IPS-18c (cell line): ENCODE data around the gene RNASE13.

Experiments
- H3K4me3 ChIP-seq: 2 replicates; pipeline ENCODE4 v1.7.0; 2013; ENCODE audit warnings: low read depth, mild to moderate bottlenecking, low read length, moderate library complexity; ENCODE audit not compliant: insufficient read depth
- H3K9me3 ChIP-seq: one replicate; pipeline ENCODE4 v1.6.1; 2013; ENCODE audit warnings: mild to moderate bottlenecking, low read length, moderate library complexity; ENCODE audit not compliant: control insufficient read depth, insufficient read depth

RNASE13 gene

DNA sequence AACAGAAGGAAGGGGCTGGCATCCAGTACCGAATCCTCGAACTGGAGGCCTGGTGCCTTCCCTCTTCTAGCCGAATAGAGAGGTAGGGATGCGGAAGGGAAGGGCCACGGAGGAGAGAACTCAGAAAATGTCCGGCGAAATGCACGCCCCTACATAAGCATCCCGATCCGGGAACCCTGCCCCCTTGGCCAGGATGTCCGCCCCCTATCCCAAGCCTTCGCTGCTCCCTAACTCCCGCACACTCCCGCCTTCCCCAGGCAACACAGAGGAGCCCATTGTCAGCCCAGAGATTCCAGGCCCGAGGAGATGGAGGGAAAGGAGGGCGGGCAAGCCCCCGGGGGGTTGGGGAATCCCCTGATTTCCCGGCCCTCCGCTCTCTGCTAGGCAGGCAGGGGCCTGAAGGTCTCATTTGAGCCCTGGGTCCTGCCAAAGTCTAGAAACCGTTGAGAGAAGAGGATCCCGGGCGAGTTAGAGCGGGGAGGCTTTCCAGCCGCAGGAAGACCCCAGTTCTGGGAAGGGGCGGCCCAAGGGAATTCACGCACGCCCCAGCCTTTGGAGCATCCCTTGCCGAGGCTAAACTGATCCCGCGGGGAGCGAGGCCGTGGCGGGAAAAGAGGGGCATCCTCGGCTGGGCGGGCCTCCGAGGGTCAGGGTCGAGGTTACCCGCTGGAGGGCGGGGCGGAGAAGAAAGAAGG is 34.9 kb upstream of the RNASE13 start:
- Histone ChIP-seq H3K9me3 (no peaks in the 10 kb centered on the region), H3K4me3 (peak overlapping the region; percentile 87)

DNA sequence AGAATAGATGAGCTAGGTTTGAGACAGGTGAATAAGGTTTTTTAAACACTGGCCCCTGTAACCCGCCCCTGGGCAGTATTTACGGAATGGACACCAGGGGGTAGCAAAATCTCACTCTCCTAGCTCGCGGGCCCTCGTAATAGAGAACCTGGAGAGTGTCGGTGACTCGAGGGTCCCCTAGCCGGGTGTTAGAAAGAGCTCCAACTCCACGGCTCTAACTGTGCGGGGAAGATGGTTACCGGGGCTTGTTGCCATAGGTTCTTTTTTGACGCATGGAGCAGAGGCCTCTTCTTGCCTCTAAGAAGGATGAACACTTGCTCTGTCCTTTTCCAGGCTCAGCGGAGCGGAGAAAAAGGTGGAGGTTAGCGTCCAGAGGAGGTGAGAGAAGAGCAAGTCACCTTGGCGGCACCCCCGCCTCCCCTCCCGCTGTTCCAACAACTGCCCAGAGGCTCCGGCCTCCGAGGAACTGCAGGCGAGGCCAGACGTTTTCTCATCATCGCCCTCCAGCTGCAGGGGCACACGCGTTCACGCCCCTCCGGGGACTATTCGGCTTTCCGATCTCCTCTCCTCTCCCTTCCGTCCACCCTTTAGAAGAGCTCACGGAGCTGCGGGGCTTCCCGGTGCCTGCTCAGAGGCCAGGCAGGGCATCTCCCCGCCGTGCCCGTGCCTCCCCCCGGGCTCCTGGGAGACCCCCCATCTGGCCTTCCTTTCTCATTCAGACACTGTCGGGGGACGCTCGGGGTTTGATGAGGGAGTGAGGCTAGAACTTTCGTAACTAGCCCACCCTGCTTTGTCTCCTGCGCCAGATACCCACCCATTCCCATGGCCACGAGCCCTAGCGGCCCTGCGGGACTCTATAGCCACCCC is 34.1 kb upstream of the RNASE13 start:
- Histone ChIP-seq H3K9me3 (no peaks in the 10 kb centered on the region), H3K4me3 (peak overlapping the region; percentile 87)

GRCh38 chr14:21066882-21067502 is 32.4 kb upstream of the RNASE13 start:
- no peaks in the 10 kb centered on the region for H3K9me3 ChIP-seq
- no peak overlapping the region for H3K4me3 ChIP-seq

DNA sequence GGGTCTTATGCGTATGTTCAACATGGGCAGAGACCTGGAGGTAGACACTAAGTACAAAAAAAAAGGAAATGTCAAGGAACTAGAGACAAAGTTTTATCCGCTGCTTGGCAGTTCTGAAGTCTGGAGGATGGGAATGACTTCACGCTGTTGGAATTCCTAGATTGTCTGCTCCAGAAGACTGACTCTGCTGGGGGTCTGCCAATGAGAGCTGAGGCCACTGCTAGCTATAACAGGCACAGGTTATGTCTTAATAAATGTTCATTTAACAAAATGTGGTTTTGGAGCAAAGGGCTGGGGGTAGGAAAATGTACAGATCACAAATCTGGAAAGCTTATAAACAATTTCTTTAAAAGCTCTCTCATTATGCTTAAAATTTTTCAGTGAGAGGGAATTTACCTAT is 28.9 kb upstream of the RNASE13 start:
- Histone ChIP-seq H3K9me3 (no peaks in the 10 kb centered on the region), H3K4me3 (no peak overlapping the region)

GRCh38 chr14:21061347-21061668 is 26.7 kb upstream of the RNASE13 start:
- H3K4me3 ChIP-seq, result no peak overlapping the region
- no peaks in the 10 kb centered on the region for H3K9me3 ChIP-seq

DNA sequence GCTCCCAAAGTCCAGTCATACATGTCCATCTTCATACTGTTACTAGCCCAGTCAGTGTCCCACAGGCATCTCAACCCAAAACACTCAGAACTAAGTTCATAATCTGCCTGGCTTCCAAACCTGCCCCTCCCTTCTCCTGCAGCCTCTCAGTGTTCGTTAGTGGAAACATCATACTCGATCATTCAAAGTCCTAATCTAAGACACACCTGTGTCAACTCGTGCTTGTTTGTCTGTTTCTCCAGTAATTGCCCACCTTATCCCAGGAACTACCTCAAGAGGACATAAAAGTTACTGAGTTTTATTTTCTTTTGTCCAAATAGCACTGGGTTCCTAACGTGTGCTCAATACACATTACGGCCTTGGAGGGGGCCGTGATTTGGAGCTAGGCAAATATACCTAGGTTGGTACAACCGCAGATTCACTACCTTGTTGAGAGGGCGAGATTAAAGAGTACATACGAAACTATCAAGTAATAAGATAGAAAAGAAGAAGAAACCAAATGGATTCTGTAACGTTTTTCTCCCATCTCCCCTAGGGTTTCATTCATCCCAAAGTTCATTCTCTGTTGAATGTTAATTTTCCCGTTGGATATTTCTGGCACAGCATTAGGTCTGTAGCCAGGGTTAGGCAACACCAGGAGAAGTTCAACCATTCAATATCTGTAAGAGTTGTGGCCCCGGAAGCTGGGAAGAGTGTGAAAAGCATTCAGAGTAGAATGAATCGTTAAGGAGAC is 26.2 kb upstream of the RNASE13 start:
- no peaks in the 10 kb centered on the region for H3K9me3 ChIP-seq
- no peak overlapping the region for H3K4me3 ChIP-seq

- Histone ChIP-seq H3K9me3 (no peaks in the 10 kb centered on the region), H3K4me3 (no peak overlapping the region)
These were observed 25.4 kb upstream of the RNASE13 start for GRCh38 chr14:21059842-21060613.

- Histone ChIP-seq H3K4me3 (no peak overlapping the region), H3K9me3 (no peaks in the 10 kb centered on the region)
These were observed 24.3 kb upstream of the RNASE13 start for GRCh38 chr14:21058903-21059302.

DNA sequence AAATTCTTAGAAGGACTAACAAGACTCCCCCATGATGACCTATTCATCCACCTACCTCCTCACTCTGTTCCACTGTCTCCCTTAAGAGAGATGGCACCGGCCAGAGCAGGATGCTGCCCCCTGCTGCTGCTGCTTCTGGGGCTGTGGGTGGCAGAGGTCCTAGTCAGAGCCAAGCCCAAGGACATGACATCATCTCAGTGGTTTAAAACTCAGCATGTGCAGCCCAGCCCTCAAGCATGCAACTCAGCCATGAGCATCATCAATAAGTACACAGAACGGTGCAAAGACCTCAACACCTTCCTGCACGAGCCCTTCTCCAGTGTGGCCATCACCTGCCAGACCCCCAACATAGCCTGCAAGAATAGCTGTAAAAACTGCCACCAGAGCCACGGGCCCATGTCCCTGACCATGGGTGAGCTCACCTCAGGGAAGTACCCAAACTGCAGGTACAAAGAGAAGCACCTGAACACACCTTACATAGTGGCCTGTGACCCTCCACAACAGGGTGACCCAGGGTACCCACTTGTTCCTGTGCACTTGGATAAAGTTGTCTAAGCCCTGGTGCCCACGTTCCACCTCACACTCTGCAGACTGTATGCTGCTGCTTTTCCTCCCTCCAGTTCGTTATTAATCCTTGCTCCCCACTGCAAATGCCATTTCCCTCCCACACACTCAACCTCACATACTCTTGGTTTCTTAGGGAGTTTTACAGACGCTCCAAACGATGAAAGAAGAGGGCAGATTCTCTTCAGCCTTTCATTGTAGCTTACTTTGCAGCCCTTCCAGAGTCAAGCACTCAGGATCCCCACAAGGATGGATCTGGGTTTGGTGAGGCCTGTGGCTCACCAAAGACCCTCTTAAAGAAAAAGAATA is 23.4 kb upstream of the RNASE13 start, which contains the start of gene RNASE8:
RNASE8 (plus strand) TSS at position 20 of the 873 bp plus-strand sequence; CDS start at position 91, 71 bp downstream.
- Histone ChIP-seq H3K9me3 (no peaks in the 10 kb centered on the region), H3K4me3 (no peak within 1 kb of the TSS)

DNA sequence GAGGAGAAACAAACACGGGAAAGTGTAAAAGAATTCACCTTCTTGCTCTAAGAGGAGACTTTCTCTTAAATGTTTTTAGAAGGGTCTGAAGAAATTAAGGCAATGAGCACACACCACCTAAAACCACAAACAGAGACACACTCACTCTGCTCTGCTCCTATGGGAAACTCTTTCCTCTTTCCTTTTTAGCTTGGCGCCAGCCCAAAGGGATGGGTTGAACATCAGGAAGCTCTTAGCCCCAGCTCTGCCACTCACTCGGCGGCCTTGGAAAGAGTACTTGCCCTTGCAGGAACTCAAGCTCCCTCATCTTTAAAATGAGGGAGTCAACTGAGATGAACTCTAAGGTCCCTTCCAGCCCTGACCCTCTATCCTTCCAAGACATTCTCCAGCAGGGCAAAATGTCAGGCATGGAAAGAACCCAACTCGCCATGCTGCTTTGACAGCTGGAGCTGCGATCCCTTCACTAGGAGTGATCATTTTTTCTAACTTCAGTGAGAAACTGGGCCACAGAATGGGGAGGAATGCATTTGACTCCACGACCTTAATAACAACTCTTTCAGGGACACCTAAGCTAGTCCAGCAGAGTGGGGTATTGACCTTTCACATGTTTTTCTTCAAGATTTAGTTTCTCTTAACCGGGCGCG is 22.0 kb upstream of the RNASE13 start:
- Histone ChIP-seq H3K4me3 (no peak overlapping the region), H3K9me3 (no peaks in the 10 kb centered on the region)

- no peaks in the 10 kb centered on the region for H3K9me3 ChIP-seq
These were observed 21.0 kb upstream of the RNASE13 start for GRCh38 chr14:21055432-21056117.

DNA sequence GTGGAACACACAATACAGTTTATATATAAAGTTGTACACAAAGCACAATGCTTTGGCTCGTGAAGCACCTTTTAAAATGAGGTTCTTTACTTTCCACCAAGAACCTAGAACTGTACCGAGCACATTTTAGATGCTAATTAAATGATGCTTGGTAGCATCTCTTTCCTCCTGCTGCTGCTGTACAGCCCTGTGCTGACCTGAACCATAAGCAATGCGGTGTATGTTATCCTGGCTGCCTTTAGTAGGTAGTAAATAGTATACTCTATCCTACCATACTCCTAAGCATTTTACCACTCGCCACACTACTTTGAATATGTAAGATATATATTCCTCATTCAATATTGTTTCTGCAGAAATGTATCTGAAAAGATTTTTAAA is 20.1 kb upstream of the RNASE13 start:
- Histone ChIP-seq H3K4me3 (no peak overlapping the region), H3K9me3 (no peaks in the 10 kb centered on the region)

More at GRCh38 chr14:21055432-21056117, 21.0 kb upstream of the RNASE13 start:
- no peak overlapping the region for H3K4me3 ChIP-seq

DNA sequence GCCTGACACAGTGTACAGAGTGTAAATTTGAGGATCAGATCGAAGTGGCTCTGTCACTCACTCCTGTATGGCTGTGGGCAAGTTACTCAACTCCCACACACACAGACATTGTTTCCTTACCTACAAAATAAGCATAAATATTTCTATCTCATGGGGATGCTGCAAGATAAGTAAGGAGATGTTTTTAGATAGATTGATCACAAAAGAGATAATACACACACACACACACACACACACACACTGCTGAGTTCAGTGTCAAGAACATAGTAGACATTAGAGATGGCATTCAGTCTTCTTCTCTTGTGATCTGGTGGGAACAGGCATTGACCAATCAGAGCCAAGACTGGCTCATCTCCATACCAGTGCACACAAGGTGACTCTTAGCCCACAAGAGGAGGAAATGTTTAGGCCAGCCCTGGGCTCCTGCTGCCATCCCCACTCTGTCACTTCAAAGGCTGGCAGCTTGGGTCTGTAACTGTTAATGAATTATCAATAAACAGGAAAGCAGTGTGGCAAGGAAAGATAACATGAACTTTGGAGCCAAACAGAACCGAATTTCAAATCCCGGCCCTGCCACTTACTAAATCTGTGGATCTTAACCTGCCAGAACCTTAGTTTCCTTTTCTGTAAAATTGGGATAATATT is 19.6 kb upstream of the RNASE13 start:
- Histone ChIP-seq H3K9me3 (no peaks in the 10 kb centered on the region), H3K4me3 (no peak overlapping the region)

- H3K4me3 ChIP-seq, result no peak overlapping the region
- no peaks in the 10 kb centered on the region for H3K9me3 ChIP-seq
These were observed 18.8 kb upstream of the RNASE13 start for GRCh38 chr14:21053184-21054122.
